HL-60 (cell line): ENCODE data around the gene IFNA4.
A peak's percentile ranks its signal among the peaks of the same experiment; 100 is the strongest.
"Not testable (repeated sequence)": the region's sequence is repeated elsewhere in the genome, so short reads cannot be mapped to it uniquely, and the experiment has no call there.

Source experiments
- DNase-seq, 2 experiments: peaks; one replicate each; pipeline ENCODE4 v3.0.0-alpha.2; 2010 to 2020; ENCODE audit warnings: low read depth in 1 of 2, low spot score in 1 of 2
- H3K27ac ChIP-seq: fragments of 250-450 bp; sonication (Bioruptor Pico); replicated peaks from 2 replicates; pipeline ENCODE4 v1.5.1; 2020; ENCODE audit warnings: mild to moderate bottlenecking, moderate library complexity
- H3K27me3 ChIP-seq: fragments of 250-450 bp; sonication (Bioruptor Pico); 2 replicates; pipeline ENCODE4 v1.5.1; 2021; ENCODE audit warnings: mild to moderate bottlenecking, moderate library complexity; ENCODE audit not compliant: insufficient read depth, poor library complexity, severe bottlenecking
- H3K4me3 ChIP-seq: replicated peaks from 2 replicates; pipeline ENCODE4 v1.5.1; 2011; ENCODE audit warnings: mild to moderate bottlenecking, control low read depth, low read length; ENCODE audit not compliant: insufficient read depth
- CTCF ChIP-seq: IDR thresholded peaks from one replicate; pipeline ENCODE4 v1.5.1; 2011; ENCODE audit warnings: low read length, control low read depth, inconsistent platforms; ENCODE audit not compliant: insufficient read depth
- GABPA ChIP-seq: IDR thresholded peaks from 2 replicates; pipeline ENCODE4 v1.6.1; 2012; ENCODE audit warnings: low read depth
- POLR2AphosphoS5 ChIP-seq: IDR thresholded peaks from 2 replicates; pipeline ENCODE4 v1.6.1; 2012; ENCODE audit warnings: low read depth
- REST ChIP-seq: IDR thresholded peaks from 2 replicates; pipeline ENCODE4 v1.6.1; 2012; ENCODE audit warnings: low read depth; ENCODE audit not compliant: insufficient replicate concordance
- SPI1 ChIP-seq: IDR thresholded peaks from 2 replicates; pipeline ENCODE4 v1.6.1; 2012; ENCODE audit warnings: low read depth, mild to moderate bottlenecking, borderline replicate concordance
- long read RNA-seq: library from polyadenylated mRNA; unstranded; transcript quantifications from one replicate; pipeline ENCODE4 v2.0.0, GENCODE V29; 2020

Gene IFNA4
- long read RNA-seq: 0 reads

- not testable (repeated sequence) for DNase-seq, H3K27ac ChIP-seq, H3K27me3 ChIP-seq, H3K4me3 ChIP-seq
These were observed at the start of gene IFNA4 for GRCh38 chr9:21187487-21187886. Gene IFNA4 (minus strand): TSS chr9:21187587. CDS start chr9:21187531, 56 bp downstream.

- H3K27ac ChIP-seq, DNase-seq, H3K27me3 ChIP-seq, H3K4me3 ChIP-seq: not testable (repeated sequence)
These were observed 49.0 kb upstream of the IFNA4 start for GRCh38 chr9:21236360-21236714.

- not testable (repeated sequence) for H3K27ac ChIP-seq, H3K27me3 ChIP-seq
- TF ChIP-seq CTCF: peak; percentile 11
- H3K4me3 ChIP-seq: 0 out of 2 replicates have a peak overlapping the region, but pooled peaks have one; percentile 4
- peak; percentile 5 to 48 for DNase-seq
These were observed 48.3 kb upstream of the IFNA4 start for GRCh38 chr9:21235468-21236359.

GRCh38 chr9:21234153-21234687 lies 46.8 kb upstream of the IFNA4 start:
- Histone ChIP-seq H3K27me3 (no peaks in the 10 kb centered on the region), H3K27ac (no peak overlapping the region), H3K4me3 (no peak overlapping the region)
- TF ChIP-seq CTCF (no peak), SPI1 (no peak), REST (no peak), POLR2AphosphoS5 (no peak), GABPA (no peak)
- DNase-seq: no peak

- no peak overlapping the region for H3K4me3 ChIP-seq
- no peak overlapping the region for H3K27ac ChIP-seq
- TF ChIP-seq CTCF: no peak
- no peak for TF ChIP-seq SPI1
- no peak for TF ChIP-seq POLR2AphosphoS5
- TF ChIP-seq GABPA: no peak
- no peak for TF ChIP-seq REST
- H3K27me3 ChIP-seq: no peaks in the 10 kb centered on the region
- no peak for DNase-seq
These were observed 45.9 kb upstream of the IFNA4 start for GRCh38 chr9:21233258-21233657.
